Adrenal gland (tissue), 5 donors: ENCODE measurements around the gene RTN3.

Experiments used
- CTCF ChIP-seq, 6 experiments: fragments of 450-650 bp in 4 of 6; fragments of 200-600 bp in 2 of 6; sonication (generic) in 1 of 6; IDR thresholded peaks; 1 replicate in 5 of 6; 2 replicates in 1 of 6; pipeline versions ENCODE4 v1.5.1 to v1.8.0; 2016 to 2021; ENCODE audit warnings: antibody characterized with exemption in 6 of 6, mild to moderate bottlenecking in 2 of 6, moderate library complexity in 1 of 6
- POLR2A ChIP-seq, 2 donors: fragments of 450-650 bp; IDR thresholded peaks; one replicate each; pipeline ENCODE4 v1.6.1; 2017; ENCODE audit warnings: antibody characterized with exemption in 2 of 2, mild to moderate bottlenecking in 2 of 2, moderate library complexity in 1 of 2
- donor health status: DM: no; HTN: no; CAD: no.

- TF ChIP-seq CTCF (IDR thresholded peaks at IDR 0.05), result no peak
- peak in 1 of 2 donors; percentile 31 for TF ChIP-seq POLR2A (IDR thresholded peaks at IDR 0.05)
These were observed 86.4 kb downstream of the RTN3 start for GRCh38 chr11:63767565-63768236.
